HepG2 (cell line): ENCODE results near the gene WDSUB1. TPM values are rescaled to one million over a fixed set of nuclear protein-coding genes. Genes with fewer than 3 reads are reported as not detected.
A peak's percentile ranks its signal among the peaks of the same experiment; 100 is the strongest.

Experiments
- CCAR2 ChIP-seq: fragments of 200-400 bp; formaldehyde crosslinking; optimal IDR thresholded peaks from 2 replicates; pipeline ENCODE3; 2018; ENCODE audit warnings: low read depth, mild to moderate bottlenecking, low read length, moderate library complexity
- CHCHD3 ChIP-seq: sonication (generic); formaldehyde crosslinking; IDR thresholded peaks from 2 replicates; pipeline ENCODE4 v1.8.0; 2022; ENCODE audit warnings: mild to moderate bottlenecking, missing genetic modification reagents, moderate library complexity
- DPF2 ChIP-seq: sonication (generic); formaldehyde crosslinking; IDR thresholded peaks from 2 replicates; pipeline ENCODE4 v1.4.0; 2020; ENCODE audit warnings: mild to moderate bottlenecking, low read depth, missing genetic modification reagents, borderline replicate concordance
- FOXO1 ChIP-seq: sonication (generic); formaldehyde crosslinking; IDR thresholded peaks from 2 replicates; pipeline ENCODE4 v1.4.0; 2020; ENCODE audit warnings: missing genetic modification reagents
- MBNL3 ChIP-seq: fragments of 250-450 bp; sonication (Bioruptor Pico); conservative IDR thresholded peaks from 2 replicates; pipeline ENCODE4 v1.8.0; 2022; ENCODE audit warnings: mild to moderate bottlenecking, inconsistent platforms
- PITX1 ChIP-seq: sonication (generic); formaldehyde crosslinking; IDR thresholded peaks from 2 replicates; pipeline ENCODE4 v1.5.1; 2020; ENCODE audit warnings: mild to moderate bottlenecking, missing genetic modification reagents
- SOX6 ChIP-seq, 2 experiments: fragments of 450-650 bp in 1 of 2; sonication (generic) in 1 of 2; formaldehyde crosslinking in 1 of 2; IDR thresholded peaks; 2 replicates each; pipeline versions ENCODE4 v1.4.0 to v1.6.1; 2017 to 2020; ENCODE audit warnings: antibody characterized with exemption in 1 of 2, mild to moderate bottlenecking in 1 of 2, missing genetic modification reagents in 1 of 2
- SRF ChIP-seq: IDR thresholded peaks from 2 replicates; pipeline ENCODE4 v1.6.1; 2011; ENCODE audit warnings: mild to moderate bottlenecking, low read depth, low read length, moderate library complexity
- SUZ12 ChIP-seq: fragments of 150-350 bp; IDR thresholded peaks from 2 replicates; pipeline ENCODE4 v1.6.1; 2014; ENCODE audit warnings: low read depth, low read length
- TBP ChIP-seq: sonication (generic); formaldehyde crosslinking; IDR thresholded peaks from 2 replicates; pipeline ENCODE4 v1.5.0; 2020; ENCODE audit warnings: missing genetic modification reagents
- XBP1 ChIP-seq: sonication (generic); formaldehyde crosslinking; IDR thresholded peaks from 2 replicates; pipeline ENCODE4 v1.5.0; 2020; ENCODE audit warnings: missing genetic modification reagents
- ZNF558 ChIP-seq: sonication (generic); formaldehyde crosslinking; IDR thresholded peaks from 2 replicates; pipeline ENCODE4 v1.9.0; 2022; ENCODE audit warnings: mild to moderate bottlenecking, missing genetic modification reagents, borderline replicate concordance
- ZNF615 ChIP-seq: sonication (generic); formaldehyde crosslinking; IDR thresholded peaks from 2 replicates; pipeline ENCODE4 v1.5.0; 2020; ENCODE audit warnings: mild to moderate bottlenecking, missing genetic modification reagents, borderline replicate concordance
- ZNF674 ChIP-seq: sonication (generic); formaldehyde crosslinking; IDR thresholded peaks from 2 replicates; pipeline ENCODE4 v1.5.0; 2020; ENCODE audit warnings: low read depth, mild to moderate bottlenecking, missing genetic modification reagents
- ZNF713 ChIP-seq: sonication (generic); formaldehyde crosslinking; IDR thresholded peaks from 2 replicates; pipeline ENCODE4 v1.4.0; 2020; ENCODE audit warnings: mild to moderate bottlenecking, missing genetic modification reagents
- ZNF841 ChIP-seq: sonication (generic); formaldehyde crosslinking; IDR thresholded peaks from 2 replicates; pipeline ENCODE4 v1.8.1; 2023; ENCODE audit warnings: missing genetic modification reagents, borderline replicate concordance
- polyA plus RNA-seq, 8 experiments: library from polyadenylated mRNA; depleted of rRNA in 3 of 8; stranded (reverse) in 7 of 8; unstranded in 1 of 8; fragments of >200 nt; fragmentation: Illumina TruSeq in 4 of 8; extraction: Trizol in 4 of 8; gene quantifications; 2 replicates each; pipeline versions ENCODE4 v1.2.1 to v1.2.3, GENCODE V29; 2011 to 2016; ENCODE audit warnings: low read depth in 4 of 8, missing spikeins in 1 of 8, mixed read lengths in 1 of 8; ENCODE audit not compliant: insufficient read depth in 1 of 8
- total RNA-seq, 5 experiments: library from RNA; depleted of rRNA; stranded (reverse); fragments of >200 nt; fragmentation: Illumina TruSeq; extraction: Trizol; gene quantifications; 2 replicates each; pipeline ENCODE4 v1.2.3, GENCODE V29; 2016; ENCODE audit warnings: low read depth in 1 of 5
- TF ChIP-seq, protein P1 (sequence below): sonication (generic); formaldehyde crosslinking; IDR thresholded peaks from 2 replicates; pipeline ENCODE4 v1.4.0; 2020; ENCODE audit warnings: missing genetic modification reagents, borderline replicate concordance
- TF ChIP-seq, protein P2 (sequence below): sonication (generic); formaldehyde crosslinking; conservative IDR thresholded peaks from 2 replicates; pipeline ENCODE4 v1.8.0; 2022; ENCODE audit warnings: missing genetic modification reagents
- TF ChIP-seq, protein P3 (sequence below): sonication (generic); formaldehyde crosslinking; IDR thresholded peaks from 2 replicates; pipeline ENCODE4 v1.9.0; 2022; ENCODE audit warnings: missing genetic modification reagents, mild to moderate bottlenecking, borderline replicate concordance
- TF ChIP-seq, protein P4 (sequence below): sonication (generic); formaldehyde crosslinking; IDR thresholded peaks from 2 replicates; pipeline ENCODE4 v1.4.0; 2020; ENCODE audit warnings: missing genetic modification reagents

Gene WDSUB1
- total and polyA plus RNA-seq, 2 of the 13 experiments (the other 11 are each of a cell fraction or from before 2014, with no cell fraction given) = 10.1 to 10.7 TPM

DNA sequence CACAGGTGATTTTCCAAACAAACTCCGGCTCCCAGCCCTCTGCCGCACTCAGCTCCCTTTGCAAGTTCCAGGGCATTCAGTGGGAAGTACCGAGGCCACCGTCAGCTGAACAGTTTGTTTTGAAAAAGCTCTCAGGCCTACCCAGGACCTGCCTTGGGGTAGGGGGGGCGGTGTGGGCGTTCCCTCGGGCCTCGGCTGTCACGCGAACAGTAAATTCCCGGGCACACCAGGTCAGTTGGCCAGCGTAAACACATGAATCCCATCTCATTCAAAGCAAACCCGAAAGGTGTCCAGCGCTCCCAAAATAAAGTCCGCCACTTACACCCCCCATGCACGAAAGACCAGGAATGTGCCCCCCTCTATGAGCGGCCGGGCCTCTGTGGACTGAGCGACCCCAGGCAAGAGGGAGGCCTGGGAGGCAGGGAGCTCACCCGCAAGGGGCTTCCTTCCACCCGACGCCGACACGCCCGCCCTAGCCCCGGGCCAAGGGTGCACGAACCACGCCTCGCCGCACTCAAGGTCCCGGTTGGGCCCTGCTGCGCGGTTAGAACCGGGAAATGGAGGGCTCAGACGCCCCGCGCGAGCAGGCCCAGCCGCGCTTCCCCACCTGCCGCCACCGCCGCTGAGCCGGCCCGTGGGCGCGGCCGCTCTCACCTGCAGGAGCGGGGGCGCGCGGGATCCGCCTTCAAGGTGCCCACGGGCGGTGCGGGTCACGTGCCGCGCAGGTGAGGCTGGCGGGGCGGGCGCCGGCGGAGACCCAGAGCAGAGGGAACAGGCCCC, at the start of gene WDSUB1 (continued):
- TF ChIP-seq, protein P1, sequence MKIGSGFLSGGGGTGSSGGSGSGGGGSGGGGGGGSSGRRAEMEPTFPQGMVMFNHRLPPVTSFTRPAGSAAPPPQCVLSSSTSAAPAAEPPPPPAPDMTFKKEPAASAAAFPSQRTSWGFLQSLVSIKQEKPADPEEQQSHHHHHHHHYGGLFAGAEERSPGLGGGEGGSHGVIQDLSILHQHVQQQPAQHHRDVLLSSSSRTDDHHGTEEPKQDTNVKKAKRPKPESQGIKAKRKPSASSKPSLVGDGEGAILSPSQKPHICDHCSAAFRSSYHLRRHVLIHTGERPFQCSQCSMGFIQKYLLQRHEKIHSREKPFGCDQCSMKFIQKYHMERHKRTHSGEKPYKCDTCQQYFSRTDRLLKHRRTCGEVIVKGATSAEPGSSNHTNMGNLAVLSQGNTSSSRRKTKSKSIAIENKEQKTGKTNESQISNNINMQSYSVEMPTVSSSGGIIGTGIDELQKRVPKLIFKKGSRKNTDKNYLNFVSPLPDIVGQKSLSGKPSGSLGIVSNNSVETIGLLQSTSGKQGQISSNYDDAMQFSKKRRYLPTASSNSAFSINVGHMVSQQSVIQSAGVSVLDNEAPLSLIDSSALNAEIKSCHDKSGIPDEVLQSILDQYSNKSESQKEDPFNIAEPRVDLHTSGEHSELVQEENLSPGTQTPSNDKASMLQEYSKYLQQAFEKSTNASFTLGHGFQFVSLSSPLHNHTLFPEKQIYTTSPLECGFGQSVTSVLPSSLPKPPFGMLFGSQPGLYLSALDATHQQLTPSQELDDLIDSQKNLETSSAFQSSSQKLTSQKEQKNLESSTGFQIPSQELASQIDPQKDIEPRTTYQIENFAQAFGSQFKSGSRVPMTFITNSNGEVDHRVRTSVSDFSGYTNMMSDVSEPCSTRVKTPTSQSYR (CRISPR knock-in tag) = peak; percentile 25; the same call in 1 of the 2 replicates
- TF ChIP-seq PITX1 (CRISPR knock-in tag) = 0 out of 2 replicates have a peak, but pooled peaks have one; percentile 36
- no peak for TF ChIP-seq SUZ12
- no peak for TF ChIP-seq ZNF674 (CRISPR knock-in tag)
- no peak for TF ChIP-seq ZNF615 (CRISPR knock-in tag)
- TF ChIP-seq, protein P2, sequence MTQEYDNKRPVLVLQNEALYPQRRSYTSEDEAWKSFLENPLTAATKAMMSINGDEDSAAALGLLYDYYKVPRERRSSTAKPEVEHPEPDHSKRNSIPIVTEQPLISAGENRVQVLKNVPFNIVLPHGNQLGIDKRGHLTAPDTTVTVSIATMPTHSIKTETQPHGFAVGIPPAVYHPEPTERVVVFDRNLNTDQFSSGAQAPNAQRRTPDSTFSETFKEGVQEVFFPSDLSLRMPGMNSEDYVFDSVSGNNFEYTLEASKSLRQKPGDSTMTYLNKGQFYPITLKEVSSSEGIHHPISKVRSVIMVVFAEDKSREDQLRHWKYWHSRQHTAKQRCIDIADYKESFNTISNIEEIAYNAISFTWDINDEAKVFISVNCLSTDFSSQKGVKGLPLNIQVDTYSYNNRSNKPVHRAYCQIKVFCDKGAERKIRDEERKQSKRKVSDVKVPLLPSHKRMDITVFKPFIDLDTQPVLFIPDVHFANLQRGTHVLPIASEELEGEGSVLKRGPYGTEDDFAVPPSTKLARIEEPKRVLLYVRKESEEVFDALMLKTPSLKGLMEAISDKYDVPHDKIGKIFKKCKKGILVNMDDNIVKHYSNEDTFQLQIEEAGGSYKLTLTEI (CRISPR knock-in tag) = no peak
- TF ChIP-seq, protein P3, sequence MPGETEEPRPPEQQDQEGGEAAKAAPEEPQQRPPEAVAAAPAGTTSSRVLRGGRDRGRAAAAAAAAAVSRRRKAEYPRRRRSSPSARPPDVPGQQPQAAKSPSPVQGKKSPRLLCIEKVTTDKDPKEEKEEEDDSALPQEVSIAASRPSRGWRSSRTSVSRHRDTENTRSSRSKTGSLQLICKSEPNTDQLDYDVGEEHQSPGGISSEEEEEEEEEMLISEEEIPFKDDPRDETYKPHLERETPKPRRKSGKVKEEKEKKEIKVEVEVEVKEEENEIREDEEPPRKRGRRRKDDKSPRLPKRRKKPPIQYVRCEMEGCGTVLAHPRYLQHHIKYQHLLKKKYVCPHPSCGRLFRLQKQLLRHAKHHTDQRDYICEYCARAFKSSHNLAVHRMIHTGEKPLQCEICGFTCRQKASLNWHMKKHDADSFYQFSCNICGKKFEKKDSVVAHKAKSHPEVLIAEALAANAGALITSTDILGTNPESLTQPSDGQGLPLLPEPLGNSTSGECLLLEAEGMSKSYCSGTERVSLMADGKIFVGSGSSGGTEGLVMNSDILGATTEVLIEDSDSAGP (CRISPR knock-in tag) = peak; percentile 91
- peak; percentile 61; the same call in 1 of the 2 replicates for TF ChIP-seq XBP1 (CRISPR knock-in tag)
- TF ChIP-seq FOXO1 (CRISPR knock-in tag) = peak; percentile 19; the same call in 1 of the 2 replicates
- no peak for TF ChIP-seq DPF2 (CRISPR knock-in tag)
- TF ChIP-seq TBP (CRISPR knock-in tag) = no peak
- TF ChIP-seq CHCHD3 (CRISPR knock-in tag) = 0 out of 2 replicates have a peak, but pooled peaks have one; percentile 28
- TF ChIP-seq, protein P4, sequence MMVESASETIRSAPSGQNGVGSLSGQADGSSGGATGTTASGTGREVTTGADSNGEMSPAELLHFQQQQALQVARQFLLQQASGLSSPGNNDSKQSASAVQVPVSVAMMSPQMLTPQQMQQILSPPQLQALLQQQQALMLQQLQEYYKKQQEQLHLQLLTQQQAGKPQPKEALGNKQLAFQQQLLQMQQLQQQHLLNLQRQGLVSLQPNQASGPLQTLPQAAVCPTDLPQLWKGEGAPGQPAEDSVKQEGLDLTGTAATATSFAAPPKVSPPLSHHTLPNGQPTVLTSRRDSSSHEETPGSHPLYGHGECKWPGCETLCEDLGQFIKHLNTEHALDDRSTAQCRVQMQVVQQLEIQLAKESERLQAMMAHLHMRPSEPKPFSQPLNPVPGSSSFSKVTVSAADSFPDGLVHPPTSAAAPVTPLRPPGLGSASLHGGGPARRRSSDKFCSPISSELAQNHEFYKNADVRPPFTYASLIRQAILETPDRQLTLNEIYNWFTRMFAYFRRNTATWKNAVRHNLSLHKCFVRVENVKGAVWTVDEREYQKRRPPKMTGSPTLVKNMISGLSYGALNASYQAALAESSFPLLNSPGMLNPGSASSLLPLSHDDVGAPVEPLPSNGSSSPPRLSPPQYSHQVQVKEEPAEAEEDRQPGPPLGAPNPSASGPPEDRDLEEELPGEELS (CRISPR knock-in tag) = peak; percentile 44; the same call in 1 of the 2 replicates
- TF ChIP-seq ZNF713 (CRISPR knock-in tag) = peak; percentile 43
- no peak; the same call in 1 of the 2 replicates for TF ChIP-seq ZNF558 (CRISPR knock-in tag)
- no peak for TF ChIP-seq CCAR2
- peak; percentile 56; the same call in 1 of the 2 replicates for TF ChIP-seq ZNF841
- TF ChIP-seq SRF = no peak
- TF ChIP-seq SOX6 (IDR thresholded peaks at IDR 0.05) = no peak
- TF ChIP-seq SOX6 (CRISPR knock-in tag; IDR thresholded peaks at IDR 0.05) = peak; percentile 46
- no peak for TF ChIP-seq MBNL3
